GM12878 (cell line): ENCODE data around the gene PRDM16.

Experiments
- EED ChIP-seq: sonication (generic); IDR thresholded peaks from 2 replicates; pipeline ENCODE4 v1.6.1; 2016; ENCODE audit warnings: antibody characterized with exemption, low read depth
- EZH2 ChIP-seq: IDR thresholded peaks from 2 replicates; pipeline ENCODE4 v1.6.1; 2012; ENCODE audit warnings: low read depth, mild to moderate bottlenecking, control low read depth, inconsistent platforms, low read length, borderline replicate concordance; ENCODE audit not compliant: control insufficient read depth
- HDAC2 ChIP-seq: fragments of 200-600 bp; sonication (generic); IDR thresholded peaks from 2 replicates; pipeline ENCODE4 v1.6.1; 2017
- POLR2AphosphoS5 ChIP-seq: IDR thresholded peaks from 2 replicates; pipeline ENCODE4 v1.6.1; 2011; ENCODE audit warnings: mild to moderate bottlenecking, low read length, inconsistent platforms
- TAF1 ChIP-seq: IDR thresholded peaks from 2 replicates; pipeline ENCODE4 v1.6.1; 2011; ENCODE audit warnings: mild to moderate bottlenecking, low read depth, low read length, borderline replicate concordance
- ZNF274 ChIP-seq: IDR thresholded peaks from one replicate; pipeline ENCODE4 v1.8.0; 2011; ENCODE audit not compliant: insufficient read length, insufficient read depth
- TF ChIP-seq, protein P1 (sequence below), 3 experiments: IDR thresholded peaks in 2 of 3; conservative IDR thresholded peaks in 1 of 3; 2 replicates each; pipeline ENCODE4 v1.5.1; 2011; ENCODE audit warnings: low read depth in 3 of 3, low read length in 3 of 3, mild to moderate bottlenecking in 3 of 3, control low read depth in 2 of 3, moderate library complexity in 2 of 3, inconsistent platforms in 1 of 3, mixed read lengths in 1 of 3; ENCODE audit not compliant: control insufficient read depth in 2 of 3, insufficient read depth in 1 of 3; ENCODE audit errors: extremely low read depth in 1 of 3
- TF ChIP-seq, protein P2 (sequence below): IDR thresholded peaks from 2 replicates; pipeline ENCODE4 v1.6.1; 2011; ENCODE audit warnings: borderline replicate concordance, low read depth, mild to moderate bottlenecking, moderate library complexity, mixed read lengths, low read length; ENCODE audit not compliant: insufficient read depth; ENCODE audit errors: extremely low read length
- TF ChIP-seq, protein P3 (sequence below): IDR thresholded peaks from 2 replicates; pipeline ENCODE4 v1.6.1; 2012; ENCODE audit warnings: low read depth, low read length, improper control_type of control experiment

DNA sequence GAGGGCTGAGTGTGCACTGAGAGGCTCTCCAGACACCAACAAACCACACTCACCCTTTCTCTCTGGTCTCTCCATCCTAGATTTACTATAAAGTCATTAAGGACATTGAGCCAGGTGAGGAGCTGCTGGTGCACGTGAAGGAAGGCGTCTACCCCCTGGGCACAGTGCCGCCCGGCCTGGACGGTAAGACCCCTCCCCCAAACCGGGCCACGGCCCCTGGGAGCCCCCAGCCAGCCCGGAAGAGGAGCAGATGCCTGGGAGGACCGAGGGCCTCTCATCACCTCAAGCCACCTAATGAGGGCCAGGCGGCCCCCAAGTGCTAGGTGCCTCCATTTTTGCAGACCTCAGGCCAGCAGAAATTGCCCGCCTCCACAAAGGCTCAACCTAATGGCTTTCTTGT lies 327.4 kb downstream of the PRDM16 start:
- no peak for TF ChIP-seq EED
- TF ChIP-seq, protein P1, sequence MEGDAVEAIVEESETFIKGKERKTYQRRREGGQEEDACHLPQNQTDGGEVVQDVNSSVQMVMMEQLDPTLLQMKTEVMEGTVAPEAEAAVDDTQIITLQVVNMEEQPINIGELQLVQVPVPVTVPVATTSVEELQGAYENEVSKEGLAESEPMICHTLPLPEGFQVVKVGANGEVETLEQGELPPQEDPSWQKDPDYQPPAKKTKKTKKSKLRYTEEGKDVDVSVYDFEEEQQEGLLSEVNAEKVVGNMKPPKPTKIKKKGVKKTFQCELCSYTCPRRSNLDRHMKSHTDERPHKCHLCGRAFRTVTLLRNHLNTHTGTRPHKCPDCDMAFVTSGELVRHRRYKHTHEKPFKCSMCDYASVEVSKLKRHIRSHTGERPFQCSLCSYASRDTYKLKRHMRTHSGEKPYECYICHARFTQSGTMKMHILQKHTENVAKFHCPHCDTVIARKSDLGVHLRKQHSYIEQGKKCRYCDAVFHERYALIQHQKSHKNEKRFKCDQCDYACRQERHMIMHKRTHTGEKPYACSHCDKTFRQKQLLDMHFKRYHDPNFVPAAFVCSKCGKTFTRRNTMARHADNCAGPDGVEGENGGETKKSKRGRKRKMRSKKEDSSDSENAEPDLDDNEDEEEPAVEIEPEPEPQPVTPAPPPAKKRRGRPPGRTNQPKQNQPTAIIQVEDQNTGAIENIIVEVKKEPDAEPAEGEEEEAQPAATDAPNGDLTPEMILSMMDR (IDR thresholded peaks at IDR 0.05 in 2 of 3, conservative IDR thresholded peaks at IDR 0.05 in 1 of 3; ENCODE audit: control insufficient read depth in 2 of 3, extremely low read depth in 1 of 3, insufficient read depth in 1 of 3, low read depth in 3 of 3, low read length in 3 of 3): no peak
- TF ChIP-seq, protein P2, sequence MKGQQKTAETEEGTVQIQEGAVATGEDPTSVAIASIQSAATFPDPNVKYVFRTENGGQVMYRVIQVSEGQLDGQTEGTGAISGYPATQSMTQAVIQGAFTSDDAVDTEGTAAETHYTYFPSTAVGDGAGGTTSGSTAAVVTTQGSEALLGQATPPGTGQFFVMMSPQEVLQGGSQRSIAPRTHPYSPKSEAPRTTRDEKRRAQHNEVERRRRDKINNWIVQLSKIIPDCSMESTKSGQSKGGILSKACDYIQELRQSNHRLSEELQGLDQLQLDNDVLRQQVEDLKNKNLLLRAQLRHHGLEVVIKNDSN: no peak
- no peak for TF ChIP-seq ZNF274
- no peak for TF ChIP-seq TAF1
- no peak for TF ChIP-seq HDAC2
- TF ChIP-seq, protein P3, sequence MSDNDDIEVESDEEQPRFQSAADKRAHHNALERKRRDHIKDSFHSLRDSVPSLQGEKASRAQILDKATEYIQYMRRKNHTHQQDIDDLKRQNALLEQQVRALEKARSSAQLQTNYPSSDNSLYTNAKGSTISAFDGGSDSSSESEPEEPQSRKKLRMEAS: no peak
- no peak for TF ChIP-seq POLR2AphosphoS5
- no peak for TF ChIP-seq EZH2
